B cell (primary cell): ENCODE data around the gene LIMK2. TPM values are rescaled to one million over a fixed set of nuclear protein-coding genes. Genes with fewer than 3 reads are reported as not detected.

Experiments
- ATAC-seq: fragments of 200-7000 bp; cut with Tn5 transposase; one replicate; pipeline ENCODE4 v1.10.0; 2021; ENCODE audit warnings: low read depth, mild to moderate bottlenecking, moderate number of reproducible peaks, moderate library complexity
- CTCF ChIA-PET: fragments of 350-600 bp; sonication (Branson Sonifier 250); formaldehyde crosslinking; loops from one replicate; lab custom pipeline; 2021; ENCODE audit warnings: antibody characterized with exemption, inconsistent platforms; lab: Charles Lee
- POLR2A ChIA-PET: fragments of 350-600 bp; sonication (Branson Sonifier 250); formaldehyde crosslinking; loops from one replicate; lab custom pipeline; 2021; ENCODE audit warnings: antibody characterized with exemption; lab: Charles Lee
- DNase-seq: peaks from one replicate; pipeline ENCODE4 v3.0.0; 2013
- H2AFZ ChIP-seq: 2 replicates; pipeline ENCODE4 v1.6.1; 2012; ENCODE audit warnings: mild to moderate bottlenecking, low read depth, low read length; ENCODE audit not compliant: insufficient read depth, poor library complexity, severe bottlenecking
- H3K27ac ChIP-seq, 2 donors: 1 replicate in 1 of 2; 2 replicates in 1 of 2; pipeline ENCODE4 v1.5.1; 2012 to 2013; ENCODE audit warnings: low read length in 2 of 2, mild to moderate bottlenecking in 2 of 2, moderate library complexity in 1 of 2
- H3K27me3 ChIP-seq, 4 experiments: fragments of 200-600 bp in 1 of 4; sonication (generic) in 1 of 4; replicated peaks in 1 of 4; 1 replicate in 2 of 4; 2 replicates in 2 of 4; pipeline versions ENCODE4 v1.6.1 to v1.7.0; 2013 to 2016; ENCODE audit warnings: low read length in 3 of 4, mild to moderate bottlenecking in 2 of 4, mixed read lengths in 1 of 4, moderate library complexity in 1 of 4; ENCODE audit not compliant: insufficient read depth in 4 of 4, control insufficient read depth in 3 of 4; ENCODE audit errors: control extremely low read depth in 1 of 4
- H3K36me3 ChIP-seq, 2 experiments: replicated peaks in 1 of 2; 1 replicate in 1 of 2; 2 replicates in 1 of 2; pipeline versions ENCODE4 v1.6.1 to v1.7.1; 2013; ENCODE audit warnings: low read length in 1 of 2; ENCODE audit not compliant: insufficient read depth in 2 of 2, control insufficient read depth in 1 of 2; ENCODE audit errors: control extremely low read depth in 1 of 2, extremely low read depth in 1 of 2
- H3K4me1 ChIP-seq, 2 donors: fragments of 200-600 bp in 1 of 2; sonication (generic) in 1 of 2; 1 replicate in 1 of 2; 2 replicates in 1 of 2; pipeline versions ENCODE4 v1.5.1 to v1.6.1; 2013 to 2017; ENCODE audit warnings: low read length in 2 of 2; ENCODE audit not compliant: control insufficient read depth in 2 of 2, insufficient read depth in 2 of 2
- H3K4me2 ChIP-seq: replicated peaks from 2 replicates; pipeline ENCODE3; 2012; ENCODE audit warnings: mild to moderate bottlenecking, low read depth, low read length; ENCODE audit not compliant: poor library complexity, severe bottlenecking
- H3K4me3 ChIP-seq, 5 experiments: fragments of 200-600 bp in 1 of 5; sonication (generic) in 1 of 5; 1 replicate in 3 of 5; 2 replicates in 2 of 5; pipeline versions ENCODE4 v1.5.1 to v1.7.0; 2011 to 2016; ENCODE audit warnings: low read length in 4 of 5, mild to moderate bottlenecking in 4 of 5, low read depth in 2 of 5, control low read depth in 1 of 5, moderate library complexity in 1 of 5; ENCODE audit not compliant: insufficient read depth in 1 of 5; ENCODE audit errors: control extremely low read depth in 1 of 5, extremely low read depth in 1 of 5
- H3K79me2 ChIP-seq: fragments of 200-600 bp; sonication (generic); one replicate; pipeline ENCODE4 v1.6.0; 2016; ENCODE audit warnings: low read length; ENCODE audit not compliant: control insufficient read depth, insufficient read depth
- H3K9ac ChIP-seq: fragments of 200-600 bp; sonication (generic); 2 replicates; pipeline ENCODE4 v1.6.1; 2017; ENCODE audit warnings: mild to moderate bottlenecking, low read length, moderate library complexity
- H3K9me3 ChIP-seq, 3 donors: one replicate each; pipeline versions ENCODE4 v1.6.1 to v1.7.1; 2013; ENCODE audit warnings: low read length in 2 of 3; ENCODE audit not compliant: control insufficient read depth in 2 of 3, insufficient read depth in 1 of 3; ENCODE audit errors: control extremely low read depth in 1 of 3
- H4K20me1 ChIP-seq: 2 replicates; pipeline ENCODE4 v1.6.0; 2012; ENCODE audit warnings: mild to moderate bottlenecking, low read length; ENCODE audit not compliant: insufficient read depth, control insufficient read depth, poor library complexity, severe bottlenecking
- H3K27ac Mint-ChIP-seq: one replicate; pipeline ENCODE4 v1.8.0; 2021; ENCODE audit warnings: mixed read lengths
- H3K27me3 Mint-ChIP-seq: one replicate; pipeline ENCODE4 v1.8.0; 2021; ENCODE audit warnings: mixed read lengths
- H3K4me1 Mint-ChIP-seq: one replicate; pipeline ENCODE4 v1.8.0; 2021; ENCODE audit warnings: mixed read lengths
- H3K4me3 Mint-ChIP-seq: one replicate; pipeline ENCODE4 v1.8.0; 2021; ENCODE audit warnings: mixed read lengths
- H3K9me3 Mint-ChIP-seq: one replicate; pipeline ENCODE4 v1.8.0; 2022; ENCODE audit warnings: mixed read lengths; ENCODE audit not compliant: insufficient read depth
- CTCF ChIP-seq: fragments of 200-600 bp; IDR thresholded peaks from one replicate; pipeline ENCODE4 v1.8.0; 2022; ENCODE audit warnings: antibody characterized with exemption, mild to moderate bottlenecking
- EZH2 ChIP-seq: IDR thresholded peaks from 2 replicates; pipeline ENCODE4 v1.6.1; 2012; ENCODE audit warnings: borderline replicate concordance, low read depth, mild to moderate bottlenecking, moderate library complexity, low read length; ENCODE audit not compliant: insufficient read depth, poor library complexity, severe bottlenecking
- WGBS: methylation state at CpG from one replicate; pipeline ENCODE4 v1.1.5; 2013; ENCODE audit warnings: missing lambda C conversion rate; ENCODE audit not compliant: insufficient coverage; 5-methylcytosine and 5-hydroxymethylcytosine counted together
- intact Hi-C: fragments of 100-400 bp; cut with micrococcal nuclease; formaldehyde crosslinking; loops from one replicate; pipeline ENCODE4 v1.10.0; 2022
- polyA plus RNA-seq: library from polyadenylated mRNA; depleted of rRNA; stranded (reverse); fragments of >200 nt; gene quantifications from 2 replicates; pipeline ENCODE4 v1.2.3, GENCODE V29; 2012
- total RNA-seq, 2 donors: library from RNA; stranded (reverse); fragments of 120-200 nt in 1 of 2; gene quantifications; 1 replicate in 1 of 2; 2 replicates in 1 of 2; pipeline versions ENCODE4 v1.2.3 to v1.2.4, GENCODE V29; 2013 to 2022

The LIMK2 gene
- total and polyA plus RNA-seq, 2 donors (not counting 1 experiment from before 2014, with no cell fraction given): 6.8 to 20.2 TPM

GRCh38 chr22:31241200-31241599 is 29.1 kb downstream of the LIMK2 start:
- Histone ChIP-seq H4K20me1 (no peaks in the 10 kb centered on the region), H3K9ac (no peak overlapping the region), H3K9me3 (no peaks in the 10 kb centered on the region), H3K4me3 (no peak overlapping the region), H3K4me2 (no peak overlapping the region), H2AFZ (no peak overlapping the region), H3K79me2 (no peaks in the 10 kb centered on the region), H3K27me3 (no peaks in the 10 kb centered on the region), H3K4me1 (no peaks in the 10 kb centered on the region), H3K36me3 (peaks cover 2 to 4% of the 10 kb centered on the region in 2 experiments), H3K27ac (no peak overlapping the region)
- TF ChIP-seq EZH2: no peak
- CTCF ChIA-PET: no interaction called here
- H3K9me3 Mint-ChIP-seq: no peaks in the 10 kb centered on the region
- H3K4me1 Mint-ChIP-seq: peaks cover 1% of the 10 kb centered on the region
- H3K4me3 Mint-ChIP-seq: no peak overlapping the region
- DNase-seq (no peak), ATAC-seq (no peak)
- intact Hi-C loops: no loop called here
- POLR2A ChIA-PET: no interaction called here
- H3K27ac Mint-ChIP-seq: no peak overlapping the region
- no peaks in the 10 kb centered on the region for H3K27me3 Mint-ChIP-seq
- 83% methylated on average over 1 of the region's 1 CpG for WGBS

GRCh38 chr22:31241936-31242335 is 29.8 kb downstream of the LIMK2 start:
- CTCF ChIA-PET: no interaction called here
- Mint-ChIP-seq H3K9me3 (no peaks in the 10 kb centered on the region), H3K4me3 (no peak overlapping the region), H3K27me3 (no peaks in the 10 kb centered on the region), H3K27ac (no peak overlapping the region), H3K4me1 (peaks cover 1% of the 10 kb centered on the region)
- TF ChIP-seq EZH2 (no peak), CTCF (no peak)
- Histone ChIP-seq H3K4me3 (no peak overlapping the region), H3K9ac (no peak overlapping the region), H3K4me2 (no peak overlapping the region), H4K20me1 (no peaks in the 10 kb centered on the region), H3K36me3 (peaks cover 2 to 4% of the 10 kb centered on the region in 2 experiments), H3K4me1 (no peaks in the 10 kb centered on the region), H3K27me3 (no peaks in the 10 kb centered on the region), H2AFZ (no peak overlapping the region), H3K27ac (no peak overlapping the region), H3K79me2 (no peaks in the 10 kb centered on the region), H3K9me3 (no peaks in the 10 kb centered on the region)
- POLR2A ChIA-PET: no interaction called here
- DNase-seq (no peak), ATAC-seq (no peak)
- intact Hi-C loops: no loop called here
